Stimulated activated CD4-positive, alpha-beta T cell treated with anti-CD3 and anti-CD28 coated beads, Interleukin-1b, Interleukin-23, amount 100 ng/mL, for 1 hour (primary cell): ENCODE data around the gene CTSE.

Experiments
- DNase-seq, 2 donors: peaks; one replicate each; pipeline ENCODE4 v3.0.0-alpha.2; 2020; ENCODE audit warnings: low read depth in 2 of 2

The CTSE gene

GRCh38 chr1:205991237-205991636 lies 32.5 kb downstream of the CTSE start:
- no peak for DNase-seq

- no peak for DNase-seq
These were observed 33.5 kb downstream of the CTSE start for GRCh38 chr1:205990226-205990625.

- no peak for DNase-seq
These were observed 33.9 kb downstream of the CTSE start for GRCh38 chr1:205989786-205990185.

DNA sequence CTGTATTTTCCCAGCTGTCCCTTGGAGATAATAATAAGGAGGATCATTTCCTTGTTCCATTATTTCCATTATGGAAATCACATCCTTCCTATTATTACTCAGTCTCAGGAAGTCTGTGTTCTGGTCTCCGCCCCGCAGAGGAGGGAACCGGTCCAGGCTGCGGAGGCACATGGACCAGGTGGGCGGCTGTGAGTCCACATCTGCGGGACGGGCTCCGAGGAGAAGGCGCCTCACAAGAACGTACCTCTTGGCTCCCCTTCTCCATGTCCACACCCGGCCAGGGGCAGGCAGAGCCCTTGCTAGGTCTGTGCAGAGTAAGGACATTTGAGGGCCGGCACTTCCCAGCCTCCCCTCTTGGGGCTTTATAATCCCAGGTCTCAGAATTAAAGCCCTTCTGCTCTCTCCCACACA lies 35.1 kb downstream of the CTSE start:
- no peak for DNase-seq

- no peak for DNase-seq
These were observed 36.8 kb downstream of the CTSE start for GRCh38 chr1:205986861-205987260.

GRCh38 chr1:205986292-205986691 lies 37.4 kb downstream of the CTSE start:
- DNase-seq = no peak

- no peak for DNase-seq
These were observed 38.2 kb downstream of the CTSE start for GRCh38 chr1:205985330-205986005.

DNA sequence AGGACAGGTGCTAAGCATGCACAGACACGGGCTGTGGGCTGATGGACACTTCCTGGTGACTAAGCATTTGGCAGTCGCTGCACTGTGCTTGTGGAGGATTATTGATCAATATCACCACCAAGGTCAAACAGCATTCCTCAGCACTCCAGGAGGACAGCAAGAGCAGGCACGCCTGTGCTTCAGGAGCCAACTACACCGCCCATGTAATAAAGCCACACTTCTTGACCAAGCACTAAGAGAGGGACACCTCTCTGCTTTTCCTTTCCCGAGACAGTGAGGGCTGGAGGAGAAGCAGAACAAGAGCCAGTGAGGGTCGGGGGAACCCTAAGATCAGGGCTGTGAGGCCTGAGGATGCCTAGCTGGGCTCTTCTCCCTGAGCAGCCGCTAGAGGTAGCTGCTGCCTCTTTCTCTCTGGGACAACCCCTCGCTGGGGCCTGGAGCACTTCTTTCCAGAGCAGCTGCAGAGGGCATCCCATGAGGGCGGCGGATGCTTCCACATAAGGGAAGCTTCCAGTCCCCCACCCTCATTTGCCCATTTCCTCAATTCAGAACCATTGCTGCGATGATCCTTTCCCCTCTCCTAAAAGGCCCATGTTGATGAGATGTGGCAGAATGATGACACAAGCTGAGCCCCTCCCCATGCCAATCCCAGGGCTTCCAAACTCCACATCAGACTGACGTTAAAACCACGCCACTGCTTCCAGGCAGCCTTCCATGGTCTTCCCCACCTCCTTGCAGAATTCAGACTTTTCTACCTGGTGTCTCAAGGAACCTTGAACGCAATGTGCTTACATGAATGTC lies 39.6 kb downstream of the CTSE start:
- no peak for DNase-seq

DNA sequence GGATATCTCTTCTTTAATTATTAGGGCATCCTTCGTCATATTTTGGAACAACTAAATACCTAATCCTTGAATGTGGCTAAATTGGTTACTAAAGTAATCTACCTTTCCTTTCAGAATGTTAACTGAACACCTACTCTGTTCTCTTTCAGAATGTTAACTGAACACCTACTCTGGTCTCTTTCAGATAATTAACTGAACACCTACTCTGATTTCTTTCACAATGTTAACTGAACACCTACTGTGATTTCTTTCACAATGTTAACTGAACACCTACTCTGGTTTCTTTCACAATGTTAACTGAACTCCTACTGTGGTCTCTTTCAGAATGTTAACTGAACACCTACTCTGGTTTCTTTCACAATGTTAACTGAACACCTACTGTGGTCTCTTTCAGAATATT lies 42.4 kb downstream of the CTSE start:
- no peak for DNase-seq

GRCh38 chr1:205980237-205980870 lies 43.3 kb downstream of the CTSE start:
- DNase-seq = no peak

- DNase-seq = no peak
These were observed 44.4 kb downstream of the CTSE start for GRCh38 chr1:205979301-205979700.

DNA sequence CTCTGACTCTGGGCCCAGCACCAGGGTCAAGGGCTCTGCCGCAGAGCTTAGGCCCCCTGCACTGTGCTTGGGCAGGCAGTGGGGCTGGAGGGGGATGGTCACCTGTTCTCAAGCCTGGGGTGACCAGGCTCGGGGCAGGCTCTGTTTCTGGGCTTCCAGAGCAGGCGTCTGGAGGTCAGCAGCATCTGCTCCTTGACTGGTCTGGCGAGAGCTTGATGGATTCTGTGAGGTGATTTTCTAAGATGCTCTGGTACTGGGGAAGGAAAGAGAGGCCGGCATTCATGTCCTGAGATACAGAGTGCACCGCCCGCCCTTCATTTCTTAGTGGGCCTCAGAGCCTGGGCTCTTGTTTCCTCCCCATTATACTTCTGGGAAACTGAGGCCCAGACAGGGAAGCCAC lies 45.0 kb downstream of the CTSE start:
- DNase-seq = no peak

- peak; percentile 54 to 67 for DNase-seq
These were observed 46.2 kb downstream of the CTSE start for GRCh38 chr1:205977402-205978014.

GRCh38 chr1:205976708-205977401 lies 46.8 kb downstream of the CTSE start:
- DNase-seq = no peak

DNA sequence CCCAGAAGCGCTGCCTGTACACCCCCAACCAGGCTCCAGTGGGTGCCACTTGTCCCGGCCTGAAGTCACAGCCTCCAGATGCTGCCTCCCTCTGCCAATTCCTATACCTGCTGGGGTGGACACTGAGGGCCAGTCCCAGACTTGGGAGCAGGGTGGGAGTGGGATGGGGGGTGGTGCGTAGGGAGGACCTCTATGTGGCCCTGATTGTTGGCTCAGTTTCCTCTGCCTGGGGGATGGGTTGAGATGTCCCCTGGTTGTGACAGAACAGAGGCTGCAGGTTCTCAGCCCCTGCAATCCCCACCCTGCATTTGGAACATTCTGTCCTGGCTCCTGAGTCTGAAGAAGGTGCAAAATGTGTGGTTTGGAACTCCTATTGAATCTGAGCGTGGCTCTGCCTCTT lies 47.7 kb downstream of the CTSE start:
- no peak for DNase-seq

DNA sequence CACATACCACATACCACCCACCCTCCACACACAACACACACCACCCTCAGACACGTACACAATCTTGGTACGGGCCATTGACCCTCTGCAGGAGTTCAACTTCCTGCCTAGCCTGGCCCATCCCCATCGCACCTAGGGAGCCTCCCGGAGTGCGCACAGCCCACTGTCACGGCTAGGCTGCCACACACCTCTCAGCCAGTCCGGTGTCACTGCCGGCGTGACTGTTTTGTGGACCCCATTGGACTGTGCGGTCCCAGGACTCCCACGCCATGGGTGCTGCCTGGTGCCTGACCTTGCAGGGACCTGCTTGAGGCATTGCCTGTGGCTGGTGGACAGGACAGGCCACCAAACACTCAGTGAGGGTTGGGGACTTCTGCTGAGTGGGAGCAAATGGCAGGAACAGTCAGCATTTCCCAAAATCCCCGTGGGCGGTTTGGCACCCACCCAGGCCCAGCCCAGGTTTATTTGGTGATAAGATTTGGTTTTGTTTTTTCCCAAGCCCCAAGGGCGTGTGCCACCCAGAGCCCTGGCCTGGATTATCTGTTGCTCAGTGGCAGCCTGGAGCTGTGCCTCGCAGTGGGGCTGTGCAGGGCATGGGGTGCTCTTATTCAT lies 48.2 kb downstream of the CTSE start:
- DNase-seq = no peak

- no peak for DNase-seq
These were observed 49.0 kb downstream of the CTSE start for GRCh38 chr1:205974712-205975111.

DNA sequence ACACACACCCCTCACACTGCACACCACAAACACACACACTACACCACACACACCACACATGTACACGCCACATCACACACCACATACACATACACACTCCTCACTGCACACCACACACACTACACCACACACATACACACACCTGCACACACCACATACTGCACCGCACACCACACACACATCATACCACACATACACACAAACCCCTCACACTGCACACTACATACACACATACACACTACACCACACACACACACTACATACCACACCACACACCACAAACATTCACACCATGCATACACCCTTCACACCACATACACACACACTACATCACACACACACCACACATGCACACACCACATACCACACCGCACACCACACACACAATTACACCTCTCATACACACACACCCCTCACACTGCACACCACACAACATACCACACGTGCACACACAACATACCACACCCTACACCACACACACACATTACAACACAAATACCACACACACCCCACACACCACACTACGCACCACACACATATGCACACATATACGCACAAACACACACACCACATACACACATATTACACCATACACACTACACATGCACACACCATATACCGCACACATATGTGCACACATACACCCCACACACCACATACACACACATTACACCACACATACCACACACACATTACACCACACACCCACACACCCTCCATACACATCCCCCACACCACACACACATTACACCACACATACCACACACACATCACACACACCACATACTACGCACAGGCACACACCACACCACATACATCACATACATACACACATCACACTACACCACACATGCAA lies 50.1 kb downstream of the CTSE start:
- DNase-seq = no peak

- no peak for DNase-seq
These were observed 51.1 kb downstream of the CTSE start for GRCh38 chr1:205972491-205973168.

DNA sequence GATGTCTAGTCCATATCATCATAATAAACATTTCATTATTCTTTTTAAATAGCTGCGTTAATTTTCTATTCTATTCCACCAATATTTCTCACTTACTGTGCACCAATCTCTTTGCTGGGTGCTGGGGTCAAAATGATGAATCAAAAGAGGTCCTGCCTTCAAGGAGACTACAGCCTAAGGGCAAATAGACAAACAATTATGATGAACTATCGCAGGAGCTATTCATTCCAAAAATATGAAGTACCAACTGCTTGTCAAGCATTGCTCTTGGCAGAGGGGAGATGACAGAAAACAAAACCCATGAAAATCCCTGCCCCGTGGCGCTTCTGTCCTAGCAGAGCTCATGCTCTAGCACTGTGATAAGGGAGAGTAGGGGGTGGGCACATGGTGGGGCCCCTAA lies 51.6 kb downstream of the CTSE start:
- no peak for DNase-seq
